ENCODE data around the gene USP15.
A peak's percentile ranks its signal among the peaks of the same experiment; 100 is the strongest.

The USP15 gene

DNA sequence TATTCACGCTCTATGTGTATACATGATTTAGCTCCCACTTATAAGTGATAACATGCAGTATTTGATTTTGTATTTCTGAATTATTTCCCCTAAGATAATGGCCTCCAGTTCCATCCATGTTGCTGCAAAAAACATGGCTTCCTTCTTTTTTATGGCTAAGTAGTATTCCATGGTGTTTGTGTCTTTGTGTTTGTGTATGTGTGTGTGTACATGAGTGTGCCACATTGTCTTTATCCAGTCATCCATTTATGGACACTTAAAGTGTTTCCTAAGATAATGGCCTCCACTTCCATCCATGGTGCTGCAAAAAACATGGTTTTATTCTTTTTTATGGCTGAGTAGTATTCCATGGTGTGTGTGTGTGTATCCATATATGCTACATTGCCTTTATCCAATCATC, 25.1 kb downstream of the USP15 start:
- DNase-seq = no peak

- no peak for DNase-seq
These were observed 28.1 kb downstream of the USP15 start for GRCh38 chr12:62288328-62288727.

DNA sequence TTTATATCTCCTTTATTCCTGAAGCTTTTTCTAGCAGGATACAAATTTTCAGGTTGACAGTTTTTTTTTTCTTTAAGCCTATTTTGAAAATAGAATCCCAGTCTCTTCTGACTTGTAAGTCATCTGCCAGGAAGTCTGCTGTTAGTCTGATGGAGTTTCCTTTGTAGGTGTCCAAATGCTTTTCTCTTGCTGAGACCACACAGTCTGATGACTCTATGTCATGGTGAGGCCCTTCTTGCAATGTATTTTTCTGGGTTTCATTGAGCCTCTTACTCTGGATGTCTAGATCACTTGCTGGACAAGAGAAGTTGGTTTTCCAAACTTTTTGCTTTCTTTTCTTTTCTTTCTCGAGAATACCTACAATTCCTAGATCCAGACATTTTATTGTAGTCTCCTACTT, 30.6 kb downstream of the USP15 start:
- no peak for DNase-seq

GRCh38 chr12:62291864-62292760, 31.9 kb downstream of the USP15 start:
- peak; percentile 51 for DNase-seq

DNA sequence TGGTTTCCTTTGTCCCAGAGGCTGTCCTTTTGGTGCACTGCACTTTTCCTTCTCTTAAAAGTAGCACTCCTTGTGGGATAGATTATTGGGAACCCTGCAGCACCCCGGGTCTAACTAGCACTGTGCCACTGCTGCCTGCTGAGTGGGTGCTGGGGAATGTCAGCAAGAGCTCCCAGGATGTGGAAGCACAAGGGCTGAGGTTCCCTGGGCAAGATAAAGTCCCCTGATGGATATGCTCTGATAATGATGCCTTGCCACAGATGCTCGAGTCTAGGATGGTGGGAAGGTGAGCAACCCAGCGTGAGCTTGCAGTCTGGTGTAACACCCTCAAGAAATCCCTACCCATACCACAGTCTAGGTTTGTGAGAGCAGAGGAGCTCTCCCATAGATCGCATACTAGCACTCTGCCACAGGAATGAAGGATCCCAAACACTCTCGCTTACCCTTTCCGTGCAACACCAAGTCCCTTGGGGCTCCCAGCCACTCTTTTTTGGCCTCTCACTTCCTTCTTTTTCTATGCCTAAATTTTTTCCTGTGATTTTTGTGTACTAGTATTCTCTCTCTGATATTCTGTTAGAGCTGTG, 32.6 kb downstream of the USP15 start:
- no peak for DNase-seq

- no peak for DNase-seq
These were observed 34.2 kb downstream of the USP15 start for GRCh38 chr12:62294378-62294777.

- DNase-seq = no peak
These were observed 35.8 kb downstream of the USP15 start for GRCh38 chr12:62296001-62296400.

DNA sequence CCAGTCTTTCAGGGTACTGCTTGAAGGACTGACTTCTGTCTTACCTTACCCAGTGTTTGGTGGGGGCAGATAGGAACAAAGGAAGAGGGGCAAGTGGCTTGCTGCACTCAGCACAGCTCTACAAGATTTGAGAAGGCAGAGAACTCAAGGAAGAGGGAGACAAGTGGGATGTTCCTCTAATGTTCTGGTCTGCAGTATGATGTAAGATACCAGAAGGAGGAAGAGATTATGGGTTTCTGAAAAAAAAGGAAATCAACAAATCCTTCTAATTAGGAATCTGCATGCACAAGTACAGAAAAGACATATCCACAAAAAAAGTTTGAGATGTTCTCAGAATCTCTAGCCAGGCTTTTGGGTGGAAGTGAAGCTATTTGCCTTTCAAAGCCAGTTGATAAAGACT, 37.1 kb downstream of the USP15 start:
- DNase-seq = no peak

GRCh38 chr12:62299617-62300016, 39.4 kb downstream of the USP15 start:
- no peak for DNase-seq

- DNase-seq = no peak
These were observed 41.0 kb downstream of the USP15 start for GRCh38 chr12:62301080-62301798.

DNA sequence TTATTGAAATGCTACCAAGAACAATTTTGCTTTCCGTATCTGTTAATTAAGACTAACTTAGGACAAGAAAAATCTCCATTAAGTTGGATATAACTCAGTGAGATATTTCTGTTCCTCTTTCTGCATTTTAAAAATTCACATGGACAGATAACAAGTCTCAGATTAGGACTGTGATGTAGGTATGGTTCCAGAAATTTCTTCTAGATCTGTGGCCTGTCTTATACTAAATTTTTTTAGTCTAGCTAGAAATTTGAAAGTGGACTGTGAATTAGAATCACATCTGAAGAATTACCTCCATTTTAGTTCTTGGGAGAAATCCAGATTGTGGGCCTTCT, 41.6 kb downstream of the USP15 start:
- DNase-seq = no peak

GRCh38 chr12:62304560-62304959, 44.4 kb downstream of the USP15 start:
- no peak for DNase-seq

GRCh38 chr12:62305778-62306177, 45.6 kb downstream of the USP15 start:
- DNase-seq = no peak

GRCh38 chr12:62306569-62307530, 46.6 kb downstream of the USP15 start:
- no peak for DNase-seq

DNA sequence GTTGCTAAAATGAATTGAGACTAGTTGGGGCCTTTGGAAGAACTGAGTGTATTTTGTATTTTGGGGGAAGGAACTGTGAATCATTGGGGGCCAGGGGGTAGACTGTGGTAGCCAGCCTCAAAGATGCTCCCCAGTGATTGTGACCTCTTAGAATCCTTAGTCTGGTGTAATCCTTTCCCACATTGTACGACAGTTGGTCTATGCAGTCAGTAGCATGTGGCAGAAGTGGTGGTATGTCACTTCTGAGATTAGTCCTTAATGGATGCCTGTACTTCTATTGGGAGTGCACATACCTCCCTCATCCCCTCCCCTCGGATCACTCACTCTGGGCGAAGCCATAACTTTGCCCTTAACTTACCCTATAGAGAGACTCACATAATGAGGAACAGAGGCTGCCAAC, 48.0 kb downstream of the USP15 start:
- DNase-seq = no peak

GRCh38 chr12:62313727-62314380, 53.6 kb downstream of the USP15 start:
- DNase-seq = no peak

- DNase-seq = no peak
These were observed 56.8 kb downstream of the USP15 start for GRCh38 chr12:62317017-62317416.

DNA sequence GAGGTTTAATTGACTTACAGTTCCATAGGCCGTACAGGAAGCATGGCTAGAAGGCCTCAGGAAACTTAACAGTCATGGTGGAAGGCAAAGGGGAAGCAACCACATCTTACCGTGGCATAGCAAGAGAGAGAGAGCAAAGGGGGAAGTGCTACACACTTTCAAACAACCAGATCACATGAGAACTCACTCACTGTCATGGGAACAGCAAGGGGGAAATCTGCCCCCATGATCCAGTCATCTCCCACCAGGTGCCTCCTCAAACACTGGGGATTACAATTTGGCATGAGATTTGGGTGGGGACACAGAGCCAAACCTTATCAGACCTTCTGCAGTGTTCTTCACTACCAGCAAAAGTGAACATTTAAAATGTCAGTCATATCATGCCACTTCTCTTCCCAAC, 58.9 kb downstream of the USP15 start:
- DNase-seq = no peak

GRCh38 chr12:62320054-62320453, 59.9 kb downstream of the USP15 start:
- DNase-seq = no peak

DNA sequence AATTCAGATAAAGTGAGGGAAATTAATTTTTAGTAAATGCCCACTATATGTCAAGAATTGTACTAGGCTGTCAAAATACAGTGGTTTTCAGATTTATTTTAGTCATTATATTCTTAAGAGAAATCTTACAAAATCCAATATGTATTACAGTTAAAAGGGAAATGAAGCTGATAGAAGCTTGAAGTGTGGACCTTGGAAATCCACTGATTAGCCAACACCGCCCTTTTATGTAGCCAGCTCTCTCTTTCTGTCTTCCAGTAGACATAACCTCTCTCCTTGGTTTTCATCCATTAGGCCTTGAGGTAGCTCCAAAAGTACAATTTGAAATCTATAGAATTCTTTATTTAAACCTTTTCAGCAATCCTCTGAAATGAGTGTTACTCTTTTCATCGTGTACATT, 63.2 kb downstream of the USP15 start:
- DNase-seq = no peak

- DNase-seq = no peak
These were observed 68.2 kb downstream of the USP15 start for GRCh38 chr12:62328296-62328921.

DNA sequence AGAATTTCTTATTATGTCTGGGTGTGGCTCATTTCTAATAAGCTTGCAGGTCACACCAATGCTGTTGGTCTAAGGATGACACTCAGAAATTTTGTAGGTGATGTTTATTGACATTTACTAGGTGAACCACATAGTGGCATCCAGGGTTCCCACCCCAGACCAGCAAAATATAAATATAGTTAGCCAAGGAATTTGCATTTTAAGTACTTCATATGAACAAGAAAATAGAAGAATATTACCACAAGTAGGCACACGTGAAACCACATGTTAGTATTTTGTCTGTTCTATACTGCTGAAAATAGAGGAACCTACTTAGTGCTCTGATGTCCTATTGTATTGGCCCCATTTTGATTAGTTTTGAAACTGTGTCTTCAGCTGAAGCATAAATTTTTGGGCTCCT, 71.1 kb downstream of the USP15 start:
- DNase-seq = no peak

Measured in DMS53 (cell line).